NB4 (cell line): Measurements from ENCODE around the gene RAP1GAP2.

ENCODE experiments used
- DNase-seq: peaks from one replicate; pipeline ENCODE4 v3.0.0; 2010; ENCODE audit warnings: low read depth
- H3K4me3 ChIP-seq: one replicate; pipeline ENCODE4 v1.5.1; 2011; ENCODE audit warnings: mild to moderate bottlenecking, low read depth, low read length, moderate library complexity
- MYC ChIP-seq: IDR thresholded peaks from 2 replicates; pipeline ENCODE4 v1.6.1; 2011; ENCODE audit warnings: low read depth, low read length
- POLR2A ChIP-seq: IDR thresholded peaks from 2 replicates; pipeline ENCODE4 v1.6.1; 2011; ENCODE audit warnings: mild to moderate bottlenecking; ENCODE audit not compliant: insufficient read length; ENCODE audit errors: extremely low read depth
- TF ChIP-seq, protein P1 (sequence below): IDR thresholded peaks from 2 replicates; pipeline ENCODE4 v1.6.1; 2011; ENCODE audit warnings: low read depth, low read length
- TF ChIP-seq, protein P2 (sequence below): IDR thresholded peaks from one replicate; pipeline ENCODE4 v1.5.1; 2012; ENCODE audit warnings: low read depth, low read length

The RAP1GAP2 gene

DNA sequence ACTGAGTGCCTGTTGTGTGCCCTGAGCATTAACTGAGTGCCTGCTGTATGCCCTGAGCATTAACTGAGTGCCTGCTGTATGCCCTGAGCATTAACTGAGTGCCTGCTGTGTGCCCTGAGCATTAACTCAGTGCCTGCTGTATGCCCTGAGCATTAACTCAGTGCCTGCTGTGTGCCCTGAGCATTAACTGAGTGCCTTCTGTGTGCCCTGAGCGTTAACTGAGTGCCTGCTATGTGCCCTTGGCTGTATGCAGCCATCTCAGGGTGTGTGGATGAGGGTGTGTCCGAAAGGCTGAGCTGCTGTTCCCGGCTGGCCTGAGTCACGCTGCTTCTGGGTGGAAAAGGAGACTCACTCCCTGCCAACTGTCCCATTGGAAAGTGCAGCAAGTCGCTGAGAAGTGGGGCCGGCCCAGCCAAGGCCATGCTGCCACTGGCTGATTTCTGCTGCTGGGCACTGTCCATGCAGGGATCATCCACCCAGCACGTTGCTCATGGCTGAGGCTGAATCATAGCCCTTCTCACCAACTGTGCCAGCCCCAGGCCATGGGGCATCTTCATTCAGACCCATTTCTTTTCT is 153.3 kb downstream of the RAP1GAP2 start:
- no peak overlapping the region for H3K4me3 ChIP-seq
- TF ChIP-seq MYC (no peak), POLR2A (no peak)
- TF ChIP-seq, protein P1, sequence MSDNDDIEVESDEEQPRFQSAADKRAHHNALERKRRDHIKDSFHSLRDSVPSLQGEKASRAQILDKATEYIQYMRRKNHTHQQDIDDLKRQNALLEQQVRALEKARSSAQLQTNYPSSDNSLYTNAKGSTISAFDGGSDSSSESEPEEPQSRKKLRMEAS, result no peak
- TF ChIP-seq, protein P2, sequence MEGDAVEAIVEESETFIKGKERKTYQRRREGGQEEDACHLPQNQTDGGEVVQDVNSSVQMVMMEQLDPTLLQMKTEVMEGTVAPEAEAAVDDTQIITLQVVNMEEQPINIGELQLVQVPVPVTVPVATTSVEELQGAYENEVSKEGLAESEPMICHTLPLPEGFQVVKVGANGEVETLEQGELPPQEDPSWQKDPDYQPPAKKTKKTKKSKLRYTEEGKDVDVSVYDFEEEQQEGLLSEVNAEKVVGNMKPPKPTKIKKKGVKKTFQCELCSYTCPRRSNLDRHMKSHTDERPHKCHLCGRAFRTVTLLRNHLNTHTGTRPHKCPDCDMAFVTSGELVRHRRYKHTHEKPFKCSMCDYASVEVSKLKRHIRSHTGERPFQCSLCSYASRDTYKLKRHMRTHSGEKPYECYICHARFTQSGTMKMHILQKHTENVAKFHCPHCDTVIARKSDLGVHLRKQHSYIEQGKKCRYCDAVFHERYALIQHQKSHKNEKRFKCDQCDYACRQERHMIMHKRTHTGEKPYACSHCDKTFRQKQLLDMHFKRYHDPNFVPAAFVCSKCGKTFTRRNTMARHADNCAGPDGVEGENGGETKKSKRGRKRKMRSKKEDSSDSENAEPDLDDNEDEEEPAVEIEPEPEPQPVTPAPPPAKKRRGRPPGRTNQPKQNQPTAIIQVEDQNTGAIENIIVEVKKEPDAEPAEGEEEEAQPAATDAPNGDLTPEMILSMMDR, result no peak
- no peak for DNase-seq

DNA sequence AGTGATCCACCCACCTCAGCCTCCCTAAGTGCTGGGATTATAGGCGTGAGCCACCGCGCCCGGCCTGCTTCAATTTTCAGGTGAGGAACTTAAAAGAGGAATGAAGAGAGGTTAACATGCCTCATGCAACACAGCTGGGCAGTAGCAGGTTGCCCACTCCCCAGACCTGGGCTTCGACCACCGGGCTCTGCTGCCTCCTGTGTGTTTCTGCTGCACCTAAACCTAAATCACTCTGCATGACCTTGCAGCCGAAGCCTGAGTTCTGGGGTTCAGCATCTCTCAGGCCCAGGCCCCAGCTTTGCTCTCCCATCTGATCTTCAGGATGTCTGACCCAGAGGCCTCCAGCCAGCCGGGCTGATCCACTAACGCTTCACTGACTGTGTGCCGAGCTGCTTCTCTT is 154.6 kb downstream of the RAP1GAP2 start:
- H3K4me3 ChIP-seq, result no peak overlapping the region
- no peak for DNase-seq
- TF ChIP-seq POLR2A (no peak), MYC (no peak)
- TF ChIP-seq, protein P1, result no peak
- TF ChIP-seq, protein P2, result no peak

DNA sequence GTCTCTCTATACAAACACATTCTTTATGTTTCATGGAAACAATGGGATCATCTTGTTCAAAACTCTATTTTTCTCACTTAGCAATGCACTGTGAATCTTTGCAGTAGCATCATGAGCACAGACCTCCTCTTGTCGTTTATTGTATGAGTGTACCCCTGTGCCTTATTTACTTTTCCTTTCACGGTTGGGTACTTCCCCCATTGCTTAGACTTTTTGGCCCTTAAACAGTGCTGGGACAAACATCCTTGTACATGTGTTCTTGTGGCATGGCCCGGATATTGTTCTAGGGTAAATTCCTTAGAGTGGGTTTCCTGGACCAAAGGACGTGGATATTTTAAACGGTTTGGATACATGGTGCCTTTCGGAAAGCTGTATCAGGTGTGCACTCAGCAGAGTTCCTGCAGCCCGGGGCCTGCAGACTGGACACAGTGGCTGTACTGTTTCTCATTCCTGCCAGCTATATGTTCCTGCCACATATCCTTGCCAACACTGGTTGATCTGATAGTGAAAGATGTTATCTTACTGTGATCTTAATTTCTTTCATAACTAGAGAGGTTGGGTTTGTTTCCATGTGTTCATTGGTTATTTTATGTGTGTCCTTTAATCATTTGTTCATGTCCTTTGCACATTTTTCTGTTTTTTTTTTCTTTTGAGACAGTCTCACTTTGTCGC is 156.1 kb downstream of the RAP1GAP2 start:
- TF ChIP-seq, protein P1, result no peak
- TF ChIP-seq POLR2A (no peak), MYC (no peak)
- TF ChIP-seq, protein P2, result no peak
- H3K4me3 ChIP-seq, result no peak overlapping the region
- no peak for DNase-seq

DNA sequence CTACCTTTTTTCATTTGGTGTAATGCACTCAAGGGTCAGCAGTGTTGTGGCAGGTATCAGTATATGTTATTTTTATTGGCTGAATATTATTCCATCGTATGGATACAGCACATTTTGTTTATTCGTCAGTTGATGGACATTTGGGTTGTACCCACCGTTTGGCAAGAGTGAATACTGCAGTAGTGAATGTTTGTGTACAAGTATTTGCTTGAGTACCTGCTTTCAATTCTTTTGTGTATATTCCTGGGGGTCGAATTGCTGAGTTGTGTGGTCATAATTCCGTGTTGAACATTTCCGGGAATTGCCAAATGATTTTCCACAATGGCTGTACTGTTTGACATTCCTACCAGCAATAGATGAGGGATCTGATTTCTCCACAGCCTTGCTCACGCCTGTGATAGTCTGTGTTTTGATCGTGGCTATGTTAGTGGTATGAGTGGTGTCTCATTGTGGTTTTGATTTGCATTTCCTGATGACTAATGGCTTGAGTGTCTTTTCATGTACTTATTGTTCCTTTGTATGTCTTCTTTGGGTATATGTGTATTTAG is 158.7 kb downstream of the RAP1GAP2 start:
- TF ChIP-seq POLR2A (no peak), MYC (no peak)
- TF ChIP-seq, protein P1, result no peak
- TF ChIP-seq, protein P2, result no peak
- no peak overlapping the region for H3K4me3 ChIP-seq
- DNase-seq, result peak; percentile 63

DNA sequence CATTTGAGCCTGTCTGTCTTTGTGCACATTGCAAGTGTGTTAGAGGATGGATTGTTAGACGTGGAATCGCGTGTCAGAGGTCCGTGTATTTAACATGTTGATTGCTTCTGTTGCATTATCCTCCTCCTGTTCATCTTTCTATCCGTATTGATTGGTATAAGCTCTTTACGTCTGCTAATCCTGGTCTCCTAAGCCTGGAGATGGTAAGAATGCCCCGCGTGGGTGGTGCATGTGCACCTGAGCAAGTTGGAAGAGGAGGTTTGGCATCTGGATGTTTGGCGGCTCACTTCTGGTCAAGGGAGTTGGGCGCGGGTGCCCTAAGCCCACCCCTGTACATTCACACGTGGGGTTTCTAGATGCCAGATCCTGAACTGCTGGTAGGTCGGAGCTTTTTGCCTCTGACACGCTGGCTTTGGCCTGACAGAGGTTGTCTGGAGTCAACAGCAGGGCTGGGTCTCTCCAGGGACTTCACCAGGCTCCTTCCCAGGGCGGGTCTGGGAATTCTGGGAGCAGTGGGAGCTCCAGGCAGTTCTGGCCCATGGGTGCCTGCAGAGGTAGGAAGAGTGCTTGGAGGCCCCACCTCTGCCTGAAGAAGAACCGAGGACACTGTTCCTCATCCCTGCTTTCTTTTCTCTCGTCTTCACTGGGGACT is 159.8 kb downstream of the RAP1GAP2 start:
- TF ChIP-seq POLR2A (no peak), MYC (no peak)
- TF ChIP-seq, protein P1, result no peak
- TF ChIP-seq, protein P2, result no peak
- DNase-seq, result no peak
- H3K4me3 ChIP-seq, result no peak overlapping the region
